Epidermal melanocyte (primary cell): Measurements from ENCODE around the gene DOCK1.

ENCODE experiments used
- DNase-seq: peaks from one replicate; pipeline ENCODE4 v3.0.0; 2011; ENCODE audit warnings: low spot score; ENCODE audit not compliant: insufficient read length

The DOCK1 gene

GRCh38 chr10:127079392-127079791 lies 174.2 kb downstream of the DOCK1 start:
- no peak for DNase-seq

GRCh38 chr10:127080317-127080716 lies 175.1 kb downstream of the DOCK1 start:
- DNase-seq: no peak

- no peak for DNase-seq
Observed at GRCh38 chr10:127081851-127082345, 176.7 kb downstream of the DOCK1 start.

- no peak for DNase-seq
Observed at GRCh38 chr10:127082651-127083050, 177.4 kb downstream of the DOCK1 start.

GRCh38 chr10:127085957-127086356 lies 180.7 kb downstream of the DOCK1 start:
- no peak for DNase-seq

- DNase-seq: no peak
Observed at GRCh38 chr10:127088908-127089307, 183.7 kb downstream of the DOCK1 start.

- no peak for DNase-seq
Observed at GRCh38 chr10:127089446-127089845, 184.2 kb downstream of the DOCK1 start.

GRCh38 chr10:127090138-127090537 lies 184.9 kb downstream of the DOCK1 start:
- DNase-seq: no peak

GRCh38 chr10:127091354-127091753 lies 186.1 kb downstream of the DOCK1 start:
- DNase-seq: no peak

- no peak for DNase-seq
Observed at GRCh38 chr10:127092916-127093315, 187.7 kb downstream of the DOCK1 start.

GRCh38 chr10:127094984-127095383 lies 189.8 kb downstream of the DOCK1 start:
- DNase-seq: no peak

GRCh38 chr10:127100983-127101615 lies 195.9 kb downstream of the DOCK1 start:
- DNase-seq: no peak

- DNase-seq: no peak
Observed at GRCh38 chr10:127102176-127102575, 196.9 kb downstream of the DOCK1 start.

GRCh38 chr10:127115100-127115499 lies 209.9 kb downstream of the DOCK1 start:
- no peak for DNase-seq

GRCh38 chr10:127117125-127117524 lies 211.9 kb downstream of the DOCK1 start:
- no peak for DNase-seq

GRCh38 chr10:127118034-127118433 lies 212.8 kb downstream of the DOCK1 start:
- DNase-seq: no peak

- DNase-seq: no peak
Observed at GRCh38 chr10:127119936-127120335, 214.7 kb downstream of the DOCK1 start.

GRCh38 chr10:127122831-127123230 lies 217.6 kb downstream of the DOCK1 start:
- no peak for DNase-seq

- no peak for DNase-seq
Observed at GRCh38 chr10:127123626-127124025, 218.4 kb downstream of the DOCK1 start.

- no peak for DNase-seq
Observed at GRCh38 chr10:127125331-127125730, 220.1 kb downstream of the DOCK1 start.

GRCh38 chr10:127127822-127128221 lies 222.6 kb downstream of the DOCK1 start:
- no peak for DNase-seq

GRCh38 chr10:127129104-127129503 lies 223.9 kb downstream of the DOCK1 start:
- DNase-seq: no peak

- DNase-seq: no peak
Observed at GRCh38 chr10:127132451-127132850, 227.2 kb downstream of the DOCK1 start.

GRCh38 chr10:127133225-127133624 lies 228.0 kb downstream of the DOCK1 start:
- DNase-seq: no peak
